Middle frontal gyrus (tissue), 1 donor: ENCODE data around the gene IRGM.

Source experiments
- DNase-seq: peaks from one replicate; pipeline ENCODE4 v3.0.0-alpha.2; 2015; ENCODE audit warnings: low spot score; ENCODE audit errors: extremely low spot score

The IRGM gene

DNA sequence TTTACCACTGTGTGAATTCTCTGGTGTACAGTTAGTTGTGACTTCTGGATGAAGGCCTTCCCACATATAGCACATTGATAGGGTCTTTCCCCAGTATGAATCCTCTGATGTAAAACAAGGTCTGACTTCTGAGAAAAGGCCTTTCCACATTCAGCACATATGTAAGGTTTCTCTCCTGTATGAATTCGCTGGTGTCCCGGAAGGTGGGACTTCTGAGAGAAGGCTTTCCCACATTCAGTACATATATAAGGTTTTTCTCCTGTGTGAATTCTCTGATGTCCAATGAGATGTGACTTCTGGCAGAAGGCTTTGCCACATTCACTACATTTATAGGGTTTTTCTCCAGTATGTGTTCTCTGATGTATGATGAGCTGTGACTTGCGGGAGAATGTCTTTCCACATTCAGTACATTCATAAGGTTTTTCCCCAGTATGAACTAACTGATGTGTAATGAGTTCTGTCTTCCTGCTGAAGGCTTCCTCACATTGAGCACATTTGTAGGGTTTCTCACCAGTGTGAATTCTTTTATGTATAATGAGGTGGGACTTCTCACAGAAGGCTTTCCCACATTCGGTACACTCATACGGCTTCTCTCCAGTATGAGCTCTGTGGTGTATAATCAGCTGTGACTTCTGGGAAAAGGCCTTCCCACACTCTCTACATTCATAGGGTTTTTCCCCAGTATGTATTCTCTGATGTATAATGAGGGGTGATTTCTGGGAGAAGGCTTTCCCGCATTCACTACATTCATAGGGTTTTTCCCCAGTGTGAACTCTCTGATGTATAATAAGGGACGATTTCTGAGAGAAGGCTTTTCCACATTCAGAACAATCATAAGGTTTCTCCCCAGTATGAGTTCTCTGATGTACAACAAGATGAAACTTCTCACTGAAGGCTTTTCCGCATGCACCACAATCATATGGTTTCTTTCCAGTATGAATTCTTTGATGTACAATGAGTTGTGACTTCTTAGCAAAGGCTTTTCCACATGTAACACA, 49.4 kb downstream of the IRGM start:
- no peak for DNase-seq
